GM21619 (cell line): ENCODE results near the gene EIF2B5.
"Not testable (repeated sequence)": the region's sequence is repeated elsewhere in the genome, so short reads cannot be mapped to it uniquely, and the experiment has no call there.

Experiments used
- ATAC-seq: cut with Tn5 transposase; IDR thresholded peaks from one replicate; pipeline ENCODE4 v1.9.1; 2021; ENCODE audit not compliant: unreplicated experiment

Gene EIF2B5

GRCh38 chr3:184145751-184146270 is 10.7 kb downstream of the EIF2B5 start:
- no peak for ATAC-seq

GRCh38 chr3:184148076-184148475 is 12.9 kb downstream of the EIF2B5 start:
- no peak for ATAC-seq

- ATAC-seq = no peak
Observed at GRCh38 chr3:184149123-184149522, 14.0 kb downstream of the EIF2B5 start.

- not testable (repeated sequence) for ATAC-seq
Observed at GRCh38 chr3:184149770-184150169, 14.6 kb downstream of the EIF2B5 start.

- peak; percentile 77 for ATAC-seq
Observed at GRCh38 chr3:184154885-184155643, 19.9 kb downstream of the EIF2B5 start, which contains the start of gene DVL3. Gene DVL3 (plus strand): TSS chr3:184155377. CDS start chr3:184155636, 259 bp downstream.

GRCh38 chr3:184155644-184156521 is 20.7 kb downstream of the EIF2B5 start:
- peak; percentile 16 for ATAC-seq

GRCh38 chr3:184156522-184156955 is 21.4 kb downstream of the EIF2B5 start:
- ATAC-seq = peak; percentile 9

- ATAC-seq = no peak
Observed at GRCh38 chr3:184157206-184157605, 22.0 kb downstream of the EIF2B5 start.

- ATAC-seq = no peak
Observed at GRCh38 chr3:184158404-184158803, 23.2 kb downstream of the EIF2B5 start.

- ATAC-seq = no peak
Observed at GRCh38 chr3:184160456-184160855, 25.3 kb downstream of the EIF2B5 start.

- not testable (repeated sequence) for ATAC-seq
Observed at GRCh38 chr3:184162571-184163070, 27.5 kb downstream of the EIF2B5 start.

GRCh38 chr3:184164648-184165330 is 29.6 kb downstream of the EIF2B5 start:
- no peak for ATAC-seq

- ATAC-seq = no peak
Observed at GRCh38 chr3:184165543-184165942, 30.4 kb downstream of the EIF2B5 start.

GRCh38 chr3:184166671-184167070 is 31.5 kb downstream of the EIF2B5 start:
- ATAC-seq = no peak

- ATAC-seq = no peak
Observed at GRCh38 chr3:184167786-184168185, 32.6 kb downstream of the EIF2B5 start.

- no peak for ATAC-seq
Observed at GRCh38 chr3:184168363-184169120, 33.4 kb downstream of the EIF2B5 start.

- no peak for ATAC-seq
Observed at GRCh38 chr3:184169896-184170875, 35.0 kb downstream of the EIF2B5 start.

- ATAC-seq = no peak
Observed at GRCh38 chr3:184171562-184171961, 36.4 kb downstream of the EIF2B5 start.
